ENCODE measurements around the gene CRYBB2. TPM values are rescaled to one million over a fixed set of nuclear protein-coding genes. Genes with fewer than 3 reads are reported as not detected.
"Not testable (repeated sequence)": the region's sequence is repeated elsewhere in the genome, so short reads cannot be mapped to it uniquely, and the experiment has no call there.

Gene CRYBB2
- total RNA-seq, 1 experiment from 2014 or later = not detected

DNA sequence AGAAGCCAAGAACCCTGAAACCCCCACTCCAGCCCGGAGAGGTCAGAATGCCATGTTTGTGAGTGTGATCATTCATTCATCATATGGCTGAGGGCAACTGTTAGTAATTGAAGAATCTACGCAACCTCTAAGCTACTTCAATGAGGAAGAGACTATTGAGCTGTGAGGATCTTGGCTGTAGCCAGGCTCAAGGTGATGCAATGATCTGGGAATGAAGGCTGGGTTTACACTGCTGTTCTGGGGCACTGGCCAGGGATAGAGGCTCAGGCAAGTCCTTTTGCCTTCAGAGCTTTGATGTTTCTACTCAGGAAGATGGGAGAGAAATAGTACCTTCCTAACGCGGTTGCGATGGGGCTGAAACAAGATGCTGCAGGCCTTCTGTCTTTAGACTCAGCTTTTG, 12.9 kb downstream of the CRYBB2 start (continued):
- TF ChIP-seq, protein P1, sequence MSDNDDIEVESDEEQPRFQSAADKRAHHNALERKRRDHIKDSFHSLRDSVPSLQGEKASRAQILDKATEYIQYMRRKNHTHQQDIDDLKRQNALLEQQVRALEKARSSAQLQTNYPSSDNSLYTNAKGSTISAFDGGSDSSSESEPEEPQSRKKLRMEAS (IDR thresholded peaks at IDR 0.05) = no peak
- no peak for TF ChIP-seq SP1 (IDR thresholded peaks at IDR 0.05; ENCODE audit: low read depth)

DNA sequence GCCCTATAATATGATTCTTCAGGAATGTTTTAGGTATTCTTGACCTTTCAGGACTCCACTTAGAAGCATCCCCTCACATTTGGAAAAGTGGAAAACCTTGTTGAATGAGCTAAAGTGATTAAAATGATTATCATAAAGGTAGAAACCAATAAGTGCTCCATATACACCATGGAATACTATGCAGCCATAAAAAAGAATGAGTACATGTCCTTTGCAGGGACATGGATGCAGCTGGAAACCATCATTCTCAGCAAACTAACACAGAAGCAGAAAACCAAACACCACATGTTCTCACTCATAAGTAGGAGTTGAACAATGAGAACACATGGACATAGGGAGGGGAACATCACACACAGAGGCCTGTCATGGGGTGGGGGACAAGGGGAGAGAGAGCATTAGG, 14.3 kb downstream of the CRYBB2 start:
- intact Hi-C loops (cut with micrococcal nuclease); H3K9me2 ChIP-seq (ENCODE audit: insufficient read depth); H3K9me3 ChIP-seq (ENCODE audit: control insufficient read depth in 1 of 2, insufficient read depth in 1 of 2, low read depth in 1 of 2, low read length in 2 of 2); H3K27me3 ChIP-seq (ENCODE audit: insufficient read depth, low read length); ATAC-seq; H2AFZ ChIP-seq (ENCODE audit: low read depth, low read length, poor library complexity, severe bottlenecking); H3K4me1 ChIP-seq (ENCODE audit: control insufficient read depth in 1 of 2, insufficient read depth in 2 of 2, low read length in 2 of 2); DNase-seq (ENCODE audit: low read depth, low spot score); H3K9ac ChIP-seq (ENCODE audit: low read length); H3K27ac ChIP-seq (ENCODE audit: low read depth, low read length); H3K4me2 ChIP-seq (ENCODE audit: low read length); RAD21 ChIA-PET (ENCODE audit: low non-redundant PET in 1 of 2, low total read pairs in 2 of 2, uncharacterized antibody in 2 of 2, unreplicated experiment in 2 of 2); POLR2A ChIA-PET; H4K20me1 ChIP-seq (ENCODE audit: insufficient read depth); BruUV-seq (replicated peaks); H3K79me2 ChIP-seq (ENCODE audit: insufficient read depth, low read length); H3K36me3 ChIP-seq (ENCODE audit: control insufficient read depth in 1 of 2, insufficient read depth in 2 of 2, low read length in 2 of 2); H3K4me3 ChIP-seq (replicated peaks in 1 of 2; ENCODE audit: low read depth in 1 of 2, low read length in 2 of 2): not testable (repeated sequence)
- CTCF ChIA-PET = interaction anchor here (1.2 kb wide), 1 partner anchor 96 kb away, joined by 3 read pairs; no protein-coding TSS in a partner anchor

DNA sequence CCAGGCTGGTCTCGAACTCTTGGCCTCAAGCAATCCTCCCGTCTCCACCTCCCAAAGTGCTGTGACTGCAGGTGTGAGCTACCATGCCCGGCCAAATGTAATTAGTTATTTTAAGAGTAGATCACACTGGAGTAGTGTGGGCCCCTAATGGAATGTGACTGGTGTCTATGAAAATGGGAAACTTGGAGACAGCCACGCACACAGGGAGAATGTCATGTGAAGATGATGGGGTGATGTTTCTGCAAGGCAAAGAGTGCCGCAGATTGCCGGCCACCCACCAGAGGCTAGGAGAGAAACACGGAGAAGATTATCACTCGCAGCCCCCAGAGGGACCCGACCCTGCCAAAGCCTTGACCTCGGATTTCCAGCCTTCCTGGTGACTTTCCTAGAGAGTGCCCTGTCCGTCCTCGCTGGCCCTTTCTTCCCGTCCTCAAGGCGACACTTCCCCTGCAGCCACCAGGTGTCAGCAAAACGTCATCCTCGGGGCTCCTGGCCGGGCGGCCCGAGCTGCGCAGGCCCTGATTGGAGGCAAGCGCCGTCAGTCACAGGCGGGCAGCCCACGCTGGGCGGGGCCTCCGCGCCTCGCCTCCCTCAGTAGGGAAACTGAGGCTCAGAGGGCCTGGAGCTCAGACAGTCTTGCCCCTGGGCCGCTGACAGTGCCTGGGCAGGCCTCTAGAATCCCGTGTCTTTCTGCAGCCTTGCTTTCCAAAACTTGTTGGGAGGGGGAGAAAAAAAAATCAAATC, 16.3 kb downstream of the CRYBB2 start:
- Histone ChIP-seq H3K4me1 (ENCODE audit: control insufficient read depth in 1 of 2, insufficient read depth in 2 of 2, low read length in 2 of 2) (peaks cover 0 to 4% of the 10 kb centered on the region in 2 experiments; a peak in 1 of 4 replicates), H3K9ac (ENCODE audit: low read length) (no peak overlapping the region), H3K9me2 (ENCODE audit: insufficient read depth) (no peaks in the 10 kb centered on the region), H3K4me2 (ENCODE audit: low read length) (peak overlapping the region; percentile 55), H3K4me3 (replicated peaks in 1 of 2; ENCODE audit: low read depth in 1 of 2, low read length in 2 of 2) (0 out of 4 replicates have a peak overlapping the region, but pooled peaks of 1 of the 2 experiments have one; percentile 14), H3K79me2 (ENCODE audit: insufficient read depth, low read length) (no peaks in the 10 kb centered on the region), H2AFZ (ENCODE audit: low read depth, low read length, poor library complexity, severe bottlenecking) (peak overlapping the region; percentile 85), H3K27ac (ENCODE audit: low read depth, low read length) (no peak overlapping the region), H3K27me3 (ENCODE audit: insufficient read depth, low read length) (0 out of 2 replicates have a peak, but pooled peaks cover 3% of the 10 kb centered on the region), H3K9me3 (ENCODE audit: control insufficient read depth in 1 of 2, insufficient read depth in 1 of 2, low read depth in 1 of 2, low read length in 2 of 2) (no peaks in the 10 kb centered on the region), H3K36me3 (ENCODE audit: control insufficient read depth in 1 of 2, insufficient read depth in 2 of 2, low read length in 2 of 2) (no peaks in the 10 kb centered on the region), H4K20me1 (ENCODE audit: insufficient read depth) (no peaks in the 10 kb centered on the region)
- ChIA-PET RAD21 (ENCODE audit: low non-redundant PET in 1 of 2, low total read pairs in 2 of 2, uncharacterized antibody in 2 of 2, unreplicated experiment in 2 of 2) (interaction anchor here in 1 of 2 experiments (0.6 kb wide), 1 partner anchor 226 kb away, joined by 7 read pairs; no protein-coding TSS in a partner anchor), POLR2A (no interaction called here), CTCF (interaction anchor here (0.8 to 2.4 kb wide), 4 partner anchors 33 to 537 kb away, joined by 3 to 22 read pairs (median 4); no protein-coding TSS in a partner anchor)
- TF ChIP-seq EZH2 (IDR thresholded peaks at IDR 0.05) = no peak
- peak; percentile 83 for TF ChIP-seq SP1 (IDR thresholded peaks at IDR 0.05; ENCODE audit: low read depth)
- TF ChIP-seq EGR1 (IDR thresholded peaks at IDR 0.05; ENCODE audit: low read depth) = 0 out of 2 replicates have a peak, but pooled peaks have one; percentile 22
- TF ChIP-seq, protein P2, sequence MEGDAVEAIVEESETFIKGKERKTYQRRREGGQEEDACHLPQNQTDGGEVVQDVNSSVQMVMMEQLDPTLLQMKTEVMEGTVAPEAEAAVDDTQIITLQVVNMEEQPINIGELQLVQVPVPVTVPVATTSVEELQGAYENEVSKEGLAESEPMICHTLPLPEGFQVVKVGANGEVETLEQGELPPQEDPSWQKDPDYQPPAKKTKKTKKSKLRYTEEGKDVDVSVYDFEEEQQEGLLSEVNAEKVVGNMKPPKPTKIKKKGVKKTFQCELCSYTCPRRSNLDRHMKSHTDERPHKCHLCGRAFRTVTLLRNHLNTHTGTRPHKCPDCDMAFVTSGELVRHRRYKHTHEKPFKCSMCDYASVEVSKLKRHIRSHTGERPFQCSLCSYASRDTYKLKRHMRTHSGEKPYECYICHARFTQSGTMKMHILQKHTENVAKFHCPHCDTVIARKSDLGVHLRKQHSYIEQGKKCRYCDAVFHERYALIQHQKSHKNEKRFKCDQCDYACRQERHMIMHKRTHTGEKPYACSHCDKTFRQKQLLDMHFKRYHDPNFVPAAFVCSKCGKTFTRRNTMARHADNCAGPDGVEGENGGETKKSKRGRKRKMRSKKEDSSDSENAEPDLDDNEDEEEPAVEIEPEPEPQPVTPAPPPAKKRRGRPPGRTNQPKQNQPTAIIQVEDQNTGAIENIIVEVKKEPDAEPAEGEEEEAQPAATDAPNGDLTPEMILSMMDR (IDR thresholded peaks at IDR 0.05 in 2 of 3, conservative IDR thresholded peaks at IDR 0.05 in 1 of 3; ENCODE audit: borderline replicate concordance in 1 of 3, insufficient read depth in 1 of 3, low read depth in 2 of 3, low read length in 2 of 3) = peak; percentile 80 to 83 (median 81)
- peak; percentile 91 for TF ChIP-seq RAD21 (IDR thresholded peaks at IDR 0.05; ENCODE audit: low read depth)
- DNase-seq (ENCODE audit: low read depth, low spot score) = peak; percentile 84
- ATAC-seq = peak; percentile 100
- intact Hi-C loops (cut with micrococcal nuclease) = loop anchor here (1.0 to 5.0 kb wide), 4 partner anchors 98 to 542 kb away; no protein-coding TSS in a partner anchor
- no TSS peak for BruUV-seq (replicated peaks)
